GM12878 (cell line): Measurements from ENCODE around the gene MTR. TPM values are rescaled to one million over a fixed set of nuclear protein-coding genes. Genes with fewer than 3 reads are reported as not detected.

Experiments
- ATAC-seq: fragments of 200-7000 bp; cut with Tn5 transposase; 3 replicates; pipeline ENCODE4 v1.9.1; 2020; ENCODE audit warnings: mild to moderate bottlenecking, moderate library complexity
- BruUV-seq: library from RNA; stranded (reverse); fragments of 400-500 nt; replicated peaks from 2 replicates; lab custom pipeline; 2021; lab: Mats Ljungman, UMichigan
- CTCF ChIA-PET: fragments of 300-600 bp; sonication (Branson Sonifier 250); formaldehyde crosslinking; extraction: SDS; loops from one replicate; lab custom pipeline; 2021; ENCODE audit warnings: inconsistent platforms; lab: Yijun Ruan, JAX
- POLR2A ChIA-PET: fragments of 350-600 bp; formaldehyde crosslinking; extraction: SDS; loops from one replicate; lab custom pipeline; 2021; ENCODE audit warnings: inconsistent platforms; lab: Charles Lee
- RAD21 ChIA-PET: fragments of 300-600 bp; sonication (Branson Sonifier 250); formaldehyde crosslinking; loops from one replicate; lab custom pipeline; 2023; ENCODE audit warnings: antibody characterized with exemption; ENCODE audit not compliant: unreplicated experiment; lab: Charles Lee
- SMC1A ChIA-PET: fragments of 300-600 bp; sonication (Branson Sonifier 250); formaldehyde crosslinking; loops from one replicate; lab custom pipeline; 2023; ENCODE audit not compliant: unreplicated experiment, uncharacterized antibody; lab: Charles Lee
- DNase-seq: peaks from one replicate; pipeline ENCODE4 v3.0.0-alpha.2; 2011; ENCODE audit warnings: low read depth, low spot score
- FAIRE-seq: peaks from 3 replicates; lab custom pipeline; 2011; peaks lifted over from hg19 to GRCh38; lab: Jason Lieb, UNC
- H2AFZ ChIP-seq: 2 replicates; pipeline ENCODE4 v1.6.0; 2011; ENCODE audit warnings: low read depth, low read length, control low read depth; ENCODE audit not compliant: control insufficient read depth
- H3K27ac ChIP-seq: 2 replicates; pipeline ENCODE4 v1.5.1; 2011; ENCODE audit warnings: control low read depth; ENCODE audit not compliant: control insufficient read depth, insufficient read depth
- H3K27me3 ChIP-seq, 2 experiments: replicated peaks in 1 of 2; 2 replicates each; pipeline versions ENCODE4 v1.6.0 to v1.6.1; 2011; ENCODE audit warnings: low read length in 1 of 2; ENCODE audit not compliant: control insufficient read depth in 2 of 2, insufficient read depth in 2 of 2
- H3K36me3 ChIP-seq, 2 experiments: 2 replicates each; pipeline ENCODE4 v1.5.1; 2011; ENCODE audit warnings: low read length in 1 of 2; ENCODE audit not compliant: control insufficient read depth in 2 of 2, insufficient read depth in 2 of 2
- H3K4me1 ChIP-seq: 2 replicates; pipeline ENCODE4 v1.6.1; 2011; ENCODE audit warnings: mild to moderate bottlenecking, low read length, moderate library complexity, mixed read lengths; ENCODE audit not compliant: control insufficient read depth, insufficient read depth
- H3K4me2 ChIP-seq: 2 replicates; pipeline ENCODE4 v1.6.0; 2011; ENCODE audit warnings: control low read depth; ENCODE audit not compliant: control insufficient read depth, insufficient read depth
- H3K4me3 ChIP-seq: fragments of 200-600 bp; sonication (generic); 2 replicates; pipeline ENCODE4 v1.5.1; 2016
- H3K79me2 ChIP-seq: 2 replicates; pipeline ENCODE4 v1.6.0; 2011; ENCODE audit warnings: low read length; ENCODE audit not compliant: control insufficient read depth, insufficient read depth
- H3K9ac ChIP-seq: 2 replicates; pipeline ENCODE4 v1.8.0; 2011; ENCODE audit warnings: low read length, control low read depth, mixed read lengths; ENCODE audit not compliant: control insufficient read depth, insufficient read depth
- H3K9me3 ChIP-seq: replicated peaks from 3 replicates; pipeline ENCODE4 v1.5.1; 2011; ENCODE audit warnings: mild to moderate bottlenecking, low read length; ENCODE audit not compliant: control insufficient read depth, insufficient read depth
- H4K20me1 ChIP-seq: 2 replicates; pipeline ENCODE4 v1.6.0; 2011; ENCODE audit not compliant: control insufficient read depth, insufficient read depth
- CREB1 ChIP-seq: IDR thresholded peaks from 2 replicates; pipeline ENCODE4 v1.6.1; 2012; ENCODE audit warnings: low read depth, mild to moderate bottlenecking, inconsistent platforms
- FOXK2 ChIP-seq: fragments of 450-650 bp; IDR thresholded peaks from 2 replicates; pipeline ENCODE4 v1.6.1; 2017; ENCODE audit warnings: mild to moderate bottlenecking, moderate library complexity
- NRF1 ChIP-seq: conservative IDR thresholded peaks from 2 replicates; pipeline ENCODE4 v1.6.1; 2011; ENCODE audit warnings: mild to moderate bottlenecking, low read depth, low read length, improper control_type of control experiment
- USF1 ChIP-seq: IDR thresholded peaks from 2 replicates; pipeline ENCODE4 v1.6.1; 2011; ENCODE audit warnings: borderline replicate concordance, low read depth, mild to moderate bottlenecking, moderate library complexity, mixed read lengths, low read length; ENCODE audit not compliant: insufficient read depth; ENCODE audit errors: extremely low read length
- ZNF217 ChIP-seq: fragments of 450-650 bp; IDR thresholded peaks from 2 replicates; pipeline ENCODE4 v1.6.1; 2017; ENCODE audit warnings: antibody characterized with exemption, mild to moderate bottlenecking
- WGBS: methylation state at CpG from one replicate; pipeline ENCODE4 v1.1.6; 2016; ENCODE audit warnings: low lambda C conversion rate; ENCODE audit not compliant: insufficient replicate concordance, insufficient coverage; ENCODE audit errors: missing lambda C conversion rate; 5-methylcytosine and 5-hydroxymethylcytosine counted together
- in situ Hi-C: fragments of 300-500 bp; cut with MboI; formaldehyde crosslinking; loops from 9 replicates; pipeline ENCODE4 v1.14.3; 2018; ENCODE audit warnings: mixed read lengths
- intact Hi-C: fragments of 100-400 bp; cut with micrococcal nuclease; formaldehyde crosslinking; loops from one replicate; pipeline ENCODE4 v1.14.2; 2022; ENCODE audit not compliant: unreplicated experiment
- polyA plus RNA-seq, 11 experiments: library from polyadenylated mRNA; depleted of rRNA in 4 of 11; unstranded in 6 of 11; stranded (reverse) in 5 of 11; fragments of >200 nt; fragmentation: Nextera tagmentation in 4 of 11; fragmentation: Illumina TruSeq in 1 of 11; extraction: Ambion mirVana in 4 of 11; extraction: Trizol in 1 of 11; gene quantifications; 1 replicate in 1 of 11; 2 replicates in 10 of 11; pipeline versions ENCODE4 v1.2.1 to v1.2.3, GENCODE V29; 2011 to 2016; ENCODE audit warnings: inconsistent platforms in 2 of 11, missing spikeins in 2 of 11, low read depth in 1 of 11
- total RNA-seq, 4 experiments: library from RNA; depleted of rRNA in 3 of 4; stranded (reverse); fragments of >200 nt in 3 of 4; fragmentation: Illumina TruSeq in 1 of 4; extraction: Trizol in 1 of 4; gene quantifications; 2 replicates each; pipeline versions ENCODE4 v1.2.1 to v1.2.3, GENCODE V29; 2013 to 2021
- TF ChIP-seq, protein P1 (sequence below): fragments of 450-650 bp; formaldehyde crosslinking; IDR thresholded peaks from 2 replicates; pipeline ENCODE4 v1.5.0; 2022; ENCODE audit warnings: mild to moderate bottlenecking, missing genetic modification characterization

The MTR gene
- total and polyA plus RNA-seq, 10 of the 15 experiments (the other 5 are each of a cell fraction or from before 2014, with no cell fraction given) = 2.4 to 38.7 (median 16.5) TPM

DNA sequence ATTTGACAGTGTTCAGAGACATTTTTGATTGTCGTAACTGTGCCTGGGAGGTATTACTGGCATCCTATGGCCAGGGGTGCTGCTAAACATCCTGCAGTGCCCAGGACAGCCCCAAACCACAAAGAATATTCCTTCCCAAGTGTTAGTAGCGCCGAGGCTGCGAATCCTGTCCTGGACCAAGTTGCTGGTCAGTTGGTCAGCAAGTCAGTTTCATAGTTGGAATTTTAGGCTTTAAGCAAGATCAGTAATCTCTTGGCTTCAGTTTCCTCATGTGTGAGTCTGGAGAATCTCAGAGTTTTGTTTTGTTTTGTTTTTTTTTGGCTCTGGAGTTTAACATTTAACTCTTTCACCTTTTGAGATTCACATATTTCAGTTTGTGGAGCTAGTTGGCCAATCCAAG, 65.0 kb downstream of the MTR start:
- no peak overlapping the region for H3K4me2 ChIP-seq
- intact Hi-C loops = no loop called here
- H3K27me3 ChIP-seq = no peaks in the 10 kb centered on the region
- POLR2A ChIA-PET = interaction anchor here (0.7 kb wide), 1 partner anchor 501 kb away, joined by 5 read pairs; no protein-coding TSS in a partner anchor
- H3K4me3 ChIP-seq = no peak overlapping the region
- H3K79me2 ChIP-seq = no peaks in the 10 kb centered on the region
- WGBS = 96% methylated on average over 3 of the region's 4 CpGs
- no peaks in the 10 kb centered on the region for H3K4me1 ChIP-seq
- no peaks in the 10 kb centered on the region for H4K20me1 ChIP-seq
- H3K27ac ChIP-seq = no peak overlapping the region
- no peak for FAIRE-seq
- in situ Hi-C loops = loop anchor here (10.0 kb wide), 1 partner anchor 255 kb away; the partner anchor contains the start of gene HEATR1
- SMC1A ChIA-PET = no interaction called here
- BruUV-seq = no TSS peak
- H3K36me3 ChIP-seq = peaks cover 10 to 30% of the 10 kb centered on the region in 2 experiments
- TF ChIP-seq FOXK2 (no peak), NRF1 (no peak), ZNF217 (no peak), CREB1 (no peak), USF1 (no peak)
- TF ChIP-seq, protein P1, sequence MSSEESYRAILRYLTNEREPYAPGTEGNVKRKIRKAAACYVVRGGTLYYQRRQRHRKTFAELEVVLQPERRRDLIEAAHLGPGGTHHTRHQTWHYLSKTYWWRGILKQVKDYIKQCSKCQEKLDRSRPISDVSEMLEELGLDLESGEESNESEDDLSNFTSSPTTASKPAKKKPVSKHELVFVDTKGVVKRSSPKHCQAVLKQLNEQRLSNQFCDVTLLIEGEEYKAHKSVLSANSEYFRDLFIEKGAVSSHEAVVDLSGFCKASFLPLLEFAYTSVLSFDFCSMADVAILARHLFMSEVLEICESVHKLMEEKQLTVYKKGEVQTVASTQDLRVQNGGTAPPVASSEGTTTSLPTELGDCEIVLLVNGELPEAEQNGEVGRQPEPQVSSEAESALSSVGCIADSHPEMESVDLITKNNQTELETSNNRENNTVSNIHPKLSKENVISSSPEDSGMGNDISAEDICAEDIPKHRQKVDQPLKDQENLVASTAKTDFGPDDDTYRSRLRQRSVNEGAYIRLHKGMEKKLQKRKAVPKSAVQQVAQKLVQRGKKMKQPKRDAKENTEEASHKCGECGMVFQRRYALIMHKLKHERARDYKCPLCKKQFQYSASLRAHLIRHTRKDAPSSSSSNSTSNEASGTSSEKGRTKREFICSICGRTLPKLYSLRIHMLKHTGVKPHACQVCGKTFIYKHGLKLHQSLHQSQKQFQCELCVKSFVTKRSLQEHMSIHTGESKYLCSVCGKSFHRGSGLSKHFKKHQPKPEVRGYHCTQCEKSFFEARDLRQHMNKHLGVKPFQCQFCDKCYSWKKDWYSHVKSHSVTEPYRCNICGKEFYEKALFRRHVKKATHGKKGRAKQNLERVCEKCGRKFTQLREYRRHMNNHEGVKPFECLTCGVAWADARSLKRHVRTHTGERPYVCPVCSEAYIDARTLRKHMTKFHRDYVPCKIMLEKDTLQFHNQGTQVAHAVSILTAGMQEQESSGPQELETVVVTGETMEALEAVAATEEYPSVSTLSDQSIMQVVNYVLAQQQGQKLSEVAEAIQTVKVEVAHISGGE (CRISPR knock-in tag) = no peak
- CTCF ChIA-PET = no interaction called here
- no peak overlapping the region for H3K9ac ChIP-seq
- DNase-seq = no peak
- RAD21 ChIA-PET = no interaction called here
- H3K9me3 ChIP-seq = no peaks in the 10 kb centered on the region
- no peak overlapping the region for H2AFZ ChIP-seq
- ATAC-seq = no peak
